Thyroid gland (tissue), 4 donors: ENCODE data around the gene C20orf173.

Experiments used
- CTCF ChIP-seq, 6 experiments: fragments of 200-600 bp in 3 of 6; fragments of 450-650 bp in 3 of 6; sonication (generic) in 3 of 6; IDR thresholded peaks; one replicate each; pipeline ENCODE4 v1.5.1; 2016 to 2019; ENCODE audit warnings: antibody characterized with exemption in 6 of 6, mild to moderate bottlenecking in 2 of 6, inconsistent platforms in 1 of 6, moderate library complexity in 1 of 6
- POLR2A ChIP-seq, 2 donors: fragments of 450-650 bp; IDR thresholded peaks; one replicate each; pipeline ENCODE4 v1.6.1; 2017; ENCODE audit warnings: antibody characterized with exemption in 2 of 2, mild to moderate bottlenecking in 2 of 2, moderate library complexity in 1 of 2

GRCh38 chr20:35487479-35487878, 42.0 kb downstream of the C20orf173 start:
- no peak for TF ChIP-seq CTCF (IDR thresholded peaks at IDR 0.05)
- TF ChIP-seq POLR2A (IDR thresholded peaks at IDR 0.05): no peak
